ENCODE data around the gene PDK3.

PDK3 gene

GRCh38 chrX:24464836-24465531, at the start of gene PDK3:
Gene PDK3 (plus strand): TSS chrX:24465286. CDS start chrX:24465456, 170 bp downstream.
- DNase-seq (ENCODE audit: low read depth in 2 of 2) = peak; percentile 70 to 74

DNA sequence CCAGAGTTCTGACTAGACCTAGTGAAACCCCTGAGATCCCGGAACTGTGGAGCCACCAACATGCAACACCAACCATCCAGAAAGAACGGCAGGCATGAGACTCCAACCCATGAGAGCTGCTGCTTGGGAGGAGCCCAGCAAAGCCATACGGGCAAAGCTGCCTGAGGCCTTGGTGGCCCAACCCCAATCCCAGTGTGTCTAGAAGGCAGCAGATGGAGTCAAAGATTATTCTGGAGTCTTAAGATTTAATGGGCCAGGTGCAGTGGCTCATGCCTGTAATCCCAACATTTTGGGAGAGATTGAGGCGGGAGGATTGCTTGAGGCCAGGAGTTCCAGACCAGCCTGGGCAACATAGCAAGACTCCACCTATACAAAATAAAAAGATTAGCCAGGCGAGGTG, 49.2 kb upstream of the PDK3 start:
- DNase-seq (ENCODE audit: low read depth in 2 of 2) = no peak

- DNase-seq (ENCODE audit: low read depth in 2 of 2) = no peak
Measured at GRCh38 chrX:24423960-24424359, 41.1 kb upstream of the PDK3 start.

- no peak for DNase-seq (ENCODE audit: low read depth in 2 of 2)
Measured at GRCh38 chrX:24424948-24425347, 40.1 kb upstream of the PDK3 start.

DNA sequence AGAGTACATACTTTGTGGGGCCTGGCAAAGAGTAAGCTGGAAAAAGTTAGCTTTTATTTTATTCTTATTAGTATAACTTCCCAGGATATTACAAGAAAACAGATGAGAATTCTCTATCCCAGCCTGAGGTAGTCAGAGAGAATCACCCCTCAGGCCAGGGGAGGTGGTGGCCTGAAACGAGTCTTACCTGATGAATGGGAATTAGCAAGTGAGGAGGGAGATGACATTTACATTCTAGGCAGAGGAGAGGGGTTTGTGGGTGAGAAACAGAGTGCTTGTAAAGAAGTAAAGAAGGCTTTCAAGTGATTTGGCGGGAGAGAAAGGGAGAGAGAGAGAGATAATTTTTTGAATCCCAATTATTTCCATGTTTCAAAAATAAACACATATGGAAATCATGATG, 39.3 kb upstream of the PDK3 start:
- no peak for DNase-seq (ENCODE audit: low read depth in 2 of 2)

DNA sequence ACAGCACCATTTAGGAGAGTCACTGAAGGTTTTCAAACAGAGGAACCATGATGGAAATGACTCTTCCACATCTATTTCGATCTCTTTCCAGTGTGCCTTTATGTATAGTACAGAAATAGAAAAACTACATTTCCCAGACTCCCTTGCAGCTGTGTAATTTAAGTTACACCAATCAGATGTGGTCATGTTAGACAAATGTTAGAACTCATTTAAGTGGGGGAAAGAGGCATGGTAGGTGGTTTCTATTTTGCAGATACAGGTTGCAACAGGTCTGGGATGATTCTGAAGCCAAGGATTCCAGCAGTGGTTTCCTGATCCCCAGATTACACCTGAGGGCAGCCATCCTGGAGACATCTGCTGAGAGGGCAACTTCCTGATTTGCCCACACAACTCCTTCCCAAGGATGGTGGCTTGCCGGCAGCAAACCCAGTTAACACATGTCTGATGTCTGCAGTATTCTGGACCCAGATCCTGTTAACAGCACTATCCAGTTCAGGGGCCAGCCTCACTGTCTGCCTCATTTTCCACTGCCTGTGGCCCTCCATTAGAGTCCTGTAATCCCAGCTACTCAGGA, 38.7 kb upstream of the PDK3 start:
- DNase-seq (ENCODE audit: low read depth in 2 of 2) = no peak

DNA sequence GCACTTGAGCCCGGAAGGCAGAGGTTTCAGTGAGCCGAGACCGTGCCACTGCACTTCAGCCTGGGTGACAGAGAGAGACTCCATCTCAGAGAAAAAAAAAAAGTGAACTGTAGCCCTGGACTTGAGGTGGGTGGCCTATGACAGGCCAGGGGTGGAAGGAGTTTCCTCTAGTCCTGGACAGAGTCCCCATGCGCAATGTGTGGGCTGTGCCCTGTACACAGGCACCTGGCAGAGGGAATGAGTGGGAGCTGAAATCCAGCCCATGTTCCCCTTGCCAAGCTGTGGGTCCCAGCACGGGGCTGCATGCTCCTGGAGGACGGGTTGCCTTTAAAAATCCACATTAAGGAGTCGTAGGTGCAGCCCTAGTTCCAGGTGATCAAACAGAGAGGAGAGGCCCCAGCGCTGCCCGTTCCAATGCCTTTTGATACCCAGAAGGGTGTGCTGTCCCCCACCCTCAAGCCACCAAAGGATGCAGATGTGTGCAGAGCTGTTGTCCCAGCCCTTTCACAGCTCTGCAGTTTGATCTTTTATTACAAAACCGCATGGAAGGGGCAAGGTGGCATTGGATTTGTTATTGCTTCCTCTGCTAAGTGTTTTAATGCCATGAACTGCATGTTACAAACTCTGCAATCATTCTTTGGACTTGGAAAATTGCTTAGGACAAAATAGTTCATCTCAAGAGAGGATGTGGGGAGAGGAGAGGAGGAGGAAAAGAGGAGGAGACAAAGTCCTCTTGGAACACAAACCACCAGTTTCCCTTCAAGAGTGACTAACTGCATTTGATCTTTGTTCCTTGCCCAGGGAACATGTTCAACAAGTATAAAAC, 38.0 kb upstream of the PDK3 start:
- DNase-seq (ENCODE audit: low read depth in 2 of 2) = no peak

GRCh38 chrX:24427747-24428019, 37.4 kb upstream of the PDK3 start:
- DNase-seq (ENCODE audit: low read depth in 2 of 2) = no peak

GRCh38 chrX:24428516-24428915, 36.6 kb upstream of the PDK3 start:
- no peak for DNase-seq (ENCODE audit: low read depth in 2 of 2)

- no peak for DNase-seq (ENCODE audit: low read depth in 2 of 2)
Measured at GRCh38 chrX:24435060-24435459, 30.0 kb upstream of the PDK3 start.

GRCh38 chrX:24443918-24444317, 21.2 kb upstream of the PDK3 start:
- DNase-seq (ENCODE audit: low read depth in 2 of 2) = no peak

- no peak for DNase-seq (ENCODE audit: low read depth in 2 of 2)
Measured at GRCh38 chrX:24444645-24445044, 20.4 kb upstream of the PDK3 start.

DNA sequence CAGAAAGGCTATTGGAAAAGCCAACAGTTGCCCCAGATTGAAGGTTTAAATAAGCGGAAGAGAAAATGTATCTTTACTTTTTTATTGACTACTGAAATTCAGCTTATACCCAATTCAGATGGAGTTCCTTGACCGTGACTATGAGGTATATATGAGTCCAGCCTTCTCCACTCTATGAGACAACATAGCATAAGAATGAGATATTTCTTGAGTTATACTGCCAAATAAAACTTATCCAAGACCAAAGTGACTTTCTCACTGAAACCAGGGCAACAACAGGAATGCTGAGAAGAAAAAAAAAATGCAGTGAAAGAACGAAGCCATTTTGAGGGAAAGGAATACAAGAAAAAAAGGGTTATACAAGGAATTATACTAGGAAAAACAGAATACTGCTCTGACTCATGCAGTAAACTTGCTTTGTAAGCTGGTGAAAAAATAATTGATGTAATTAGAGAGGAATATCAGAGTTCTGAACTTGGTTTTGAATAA, 16.3 kb upstream of the PDK3 start:
- no peak for DNase-seq (ENCODE audit: low read depth in 2 of 2)

GRCh38 chrX:24463077-24463476, 2.0 kb upstream of the PDK3 start:
- no peak for DNase-seq (ENCODE audit: low read depth in 2 of 2)

GRCh38 chrX:24464498-24464835, 619 bp upstream of the PDK3 start:
- DNase-seq (ENCODE audit: low read depth in 2 of 2) = no peak

GRCh38 chrX:24465532-24465865, 413 bp downstream of the PDK3 start:
- DNase-seq (ENCODE audit: low read depth in 2 of 2) = no peak

DNA sequence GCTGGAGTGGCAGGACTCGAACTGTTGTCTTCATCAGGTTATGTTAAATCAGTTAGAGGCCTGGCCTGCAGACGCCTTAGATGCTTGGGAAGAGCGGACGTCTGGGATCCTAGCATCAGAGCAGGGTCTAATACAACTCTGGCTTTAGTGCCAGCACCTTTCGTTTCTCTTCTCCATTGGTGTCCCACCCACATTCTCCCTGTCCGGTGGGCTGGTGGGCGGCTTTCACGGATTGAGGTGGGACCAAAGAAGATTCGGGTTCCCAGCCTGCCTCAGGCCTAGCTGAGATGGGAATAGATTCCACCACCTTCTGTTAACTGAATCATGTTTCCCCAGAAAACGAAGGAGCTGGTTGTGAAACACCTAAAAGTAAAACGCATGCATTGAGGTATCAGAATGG, 939 bp downstream of the PDK3 start:
- no peak for DNase-seq (ENCODE audit: low read depth in 2 of 2)

DNA sequence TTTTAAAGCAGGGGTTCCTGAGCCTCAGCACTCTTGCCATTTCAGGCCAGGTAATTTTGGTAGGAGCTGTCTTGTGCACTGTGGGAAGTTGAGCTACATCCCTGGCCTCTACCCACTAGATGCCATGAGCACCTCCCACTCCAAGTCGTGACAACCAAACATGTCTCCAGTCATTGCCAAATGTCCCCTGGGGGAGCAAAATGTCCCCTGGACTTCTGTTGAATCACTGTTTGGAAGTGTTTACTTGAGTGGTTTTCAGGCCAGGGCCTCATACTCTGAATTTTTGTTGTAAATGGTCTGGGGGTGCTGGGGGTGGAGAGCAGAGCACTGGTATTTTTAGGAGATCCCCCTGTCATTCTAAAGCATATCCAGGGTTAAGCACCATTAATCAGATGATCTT, 3.2 kb downstream of the PDK3 start:
- DNase-seq (ENCODE audit: low read depth in 2 of 2) = no peak

GRCh38 chrX:24471808-24472207, 6.7 kb downstream of the PDK3 start:
- DNase-seq (ENCODE audit: low read depth in 2 of 2) = no peak

- no peak for DNase-seq (ENCODE audit: low read depth in 2 of 2)
Measured at GRCh38 chrX:24475480-24475879, 10.4 kb downstream of the PDK3 start.

DNA sequence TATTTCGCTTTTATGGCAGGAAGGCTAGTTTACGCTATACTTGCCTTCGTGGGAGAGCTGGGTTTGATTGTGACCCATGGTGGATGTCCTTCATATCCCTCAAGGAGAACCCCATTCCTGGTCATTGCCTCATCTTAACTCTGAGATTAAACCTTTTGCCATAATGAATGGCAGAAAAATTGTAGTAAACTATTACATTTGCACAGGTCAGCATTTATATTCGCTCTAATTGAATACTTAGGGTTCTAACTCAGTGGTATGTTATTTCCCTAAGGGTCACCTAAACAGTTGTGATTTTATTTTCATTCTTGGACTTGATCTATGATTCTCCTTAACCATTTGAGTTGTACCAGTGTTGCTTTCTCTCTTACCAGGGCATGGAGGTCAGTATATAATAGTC, 13.4 kb downstream of the PDK3 start:
- DNase-seq (ENCODE audit: low read depth in 2 of 2) = no peak

GRCh38 chrX:24479924-24480323, 14.8 kb downstream of the PDK3 start:
- peak; percentile 36 to 57 for DNase-seq (ENCODE audit: low read depth in 2 of 2)

DNA sequence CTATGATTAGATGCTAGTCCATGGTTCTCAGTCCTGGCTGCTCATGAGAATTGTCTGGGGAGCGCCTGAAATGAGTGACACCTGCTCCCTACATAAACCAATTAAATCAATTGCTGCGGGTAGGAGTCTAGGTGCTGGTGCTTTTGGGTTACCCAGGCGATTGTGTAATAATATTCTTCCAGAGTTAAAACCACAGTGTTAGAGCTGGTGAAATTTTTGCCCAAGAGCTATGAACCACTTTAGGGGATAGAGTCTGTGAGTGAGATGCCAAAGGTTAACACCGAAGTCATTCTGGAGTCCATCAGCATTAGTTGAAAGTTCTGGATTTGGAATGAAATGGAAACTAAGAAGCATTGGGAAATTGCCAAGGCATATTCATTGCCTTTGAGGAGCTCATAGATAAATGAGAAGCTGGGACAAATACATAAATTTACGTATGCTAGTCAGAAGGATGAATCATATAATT, 15.3 kb downstream of the PDK3 start:
- no peak for DNase-seq (ENCODE audit: low read depth in 2 of 2)

Measured in activated CD8-positive, alpha-beta memory T cell treated with anti-CD3 and anti-CD28 coated beads for 4 hours (primary cell).